Smooth muscle cell (in vitro differentiated cells): ENCODE measurements around the gene UFD1. TPM values are rescaled to one million over a fixed set of nuclear protein-coding genes. Genes with fewer than 3 reads are reported as not detected.
A peak's percentile ranks its signal among the peaks of the same experiment; 100 is the strongest.

Experiments
- DNase-seq: peaks from one replicate; lab custom pipeline; 2025; ENCODE audit not compliant: unreplicated experiment; lab: John Stamatoyannopoulos, UW
- H2AFZ ChIP-seq: fragments of 200-600 bp; sonication (generic); 2 replicates; pipeline ENCODE4 v1.6.0; 2016; ENCODE audit warnings: antibody characterized with exemption, low read depth, mild to moderate bottlenecking
- H3F3A ChIP-seq: fragments of 200-600 bp; sonication (generic); 2 replicates; pipeline ENCODE4 v1.6.0; 2017; ENCODE audit warnings: antibody characterized with exemption, low read depth
- H3K27ac ChIP-seq: fragments of 200-600 bp; sonication (generic); 2 replicates; pipeline ENCODE4 v1.5.1; 2016; ENCODE audit warnings: low read depth, mild to moderate bottlenecking
- H3K27me3 ChIP-seq: fragments of 200-600 bp; sonication (generic); 2 replicates; pipeline ENCODE4 v1.6.1; 2016; ENCODE audit warnings: low read depth, mild to moderate bottlenecking
- H3K36me3 ChIP-seq: fragments of 200-600 bp; sonication (generic); 2 replicates; pipeline ENCODE4 v1.5.1; 2016; ENCODE audit warnings: low read depth
- H3K4me1 ChIP-seq: fragments of 200-600 bp; sonication (generic); 2 replicates; pipeline ENCODE4 v1.5.1; 2016; ENCODE audit warnings: low read depth
- H3K4me2 ChIP-seq: fragments of 200-600 bp; sonication (generic); 2 replicates; pipeline ENCODE4 v1.6.0; 2016; ENCODE audit warnings: mild to moderate bottlenecking
- H3K4me3 ChIP-seq: fragments of 200-600 bp; sonication (generic); 2 replicates; pipeline ENCODE4 v1.5.1; 2016; ENCODE audit warnings: mild to moderate bottlenecking
- H3K79me2 ChIP-seq: fragments of 200-600 bp; sonication (generic); 2 replicates; pipeline ENCODE4 v1.6.0; 2016; ENCODE audit warnings: low read depth, mild to moderate bottlenecking
- H3K9ac ChIP-seq: fragments of 200-600 bp; sonication (generic); 2 replicates; pipeline ENCODE4 v1.6.0; 2016; ENCODE audit warnings: low read depth
- H3K9me3 ChIP-seq: fragments of 200-600 bp; sonication (generic); replicated peaks from 2 replicates; pipeline ENCODE4 v1.5.1; 2016; ENCODE audit warnings: low read depth
- H4K20me1 ChIP-seq: fragments of 200-600 bp; sonication (generic); 2 replicates; pipeline ENCODE4 v1.6.0; 2016; ENCODE audit warnings: low read depth
- WGBS: methylation state at CpG from one replicate; pipeline ENCODE4 v1.1.7; 2016; ENCODE audit warnings: low lambda C conversion rate; 5-methylcytosine and 5-hydroxymethylcytosine counted together
- polyA plus RNA-seq: library from polyadenylated mRNA; unstranded; fragments of >200 nt; fragmentation: Nextera tagmentation; extraction: Ambion mirVana; gene quantifications from 2 replicates; pipeline ENCODE4 v1.2.1, GENCODE V29; 2016
- total RNA-seq: library from RNA; depleted of rRNA; stranded (reverse); fragments of >200 nt; gene quantifications from 2 replicates; pipeline ENCODE4 v1.2.3, GENCODE V29; 2014
- TF ChIP-seq, protein P1 (sequence below): fragments of 200-600 bp; sonication (generic); IDR thresholded peaks from 2 replicates; pipeline ENCODE4 v1.5.1; 2017; ENCODE audit warnings: borderline replicate concordance, mild to moderate bottlenecking, antibody characterized with exemption; ENCODE audit not compliant: insufficient read depth, poor library complexity, severe bottlenecking

UFD1 gene
- total and polyA plus RNA-seq, 2 experiments from 2014 or later = 48.1 to 111 TPM

DNA sequence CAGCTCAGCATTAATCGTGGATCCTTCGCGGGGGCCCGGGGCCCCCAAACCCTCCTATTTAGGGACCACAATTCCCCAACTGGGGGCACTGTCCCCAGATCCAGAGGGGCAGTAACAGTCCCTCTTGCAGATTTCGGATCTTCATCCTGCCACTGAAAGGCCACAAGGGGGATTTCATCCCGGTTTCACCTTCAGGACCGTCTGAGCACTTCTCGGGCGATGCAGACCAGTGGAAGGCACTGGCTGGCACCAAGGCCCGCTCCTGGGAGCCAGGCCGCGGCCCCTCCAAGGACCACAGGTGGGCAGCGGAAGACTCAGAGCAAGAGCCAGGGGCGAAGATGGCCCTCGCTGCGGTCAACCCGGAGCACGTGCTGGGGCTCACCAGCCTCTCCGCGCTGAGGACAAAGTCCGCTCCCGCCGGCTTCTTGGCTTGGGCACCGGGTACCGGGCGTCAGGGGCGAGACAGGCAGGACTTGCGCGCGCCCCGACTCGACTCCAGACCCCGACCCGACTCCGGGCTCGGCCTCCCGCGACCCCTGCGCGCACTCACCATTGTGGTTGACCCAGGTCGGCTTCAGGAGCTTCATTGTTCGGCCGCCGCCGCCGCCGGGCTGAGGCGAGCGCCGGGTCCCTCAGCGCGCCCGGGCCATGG, 48.0 kb downstream of the UFD1 start:
- no peak for DNase-seq
- Histone ChIP-seq H3K27me3 (no peaks in the 10 kb centered on the region), H3K9ac (peak overlapping the region; percentile 88), H3K4me1 (peaks cover 11% of the 10 kb centered on the region), H3F3A (peaks cover 4% of the 10 kb centered on the region), H3K79me2 (peaks cover 65% of the 10 kb centered on the region), H3K4me3 (peak overlapping the region; percentile 84), H3K27ac (peak overlapping the region; percentile 67), H3K36me3 (no peaks in the 10 kb centered on the region), H2AFZ (peak overlapping the region; percentile 46), H4K20me1 (peaks cover 32% of the 10 kb centered on the region), H3K4me2 (peak overlapping the region; percentile 99), H3K9me3 (no peaks in the 10 kb centered on the region)
- TF ChIP-seq, protein P1, sequence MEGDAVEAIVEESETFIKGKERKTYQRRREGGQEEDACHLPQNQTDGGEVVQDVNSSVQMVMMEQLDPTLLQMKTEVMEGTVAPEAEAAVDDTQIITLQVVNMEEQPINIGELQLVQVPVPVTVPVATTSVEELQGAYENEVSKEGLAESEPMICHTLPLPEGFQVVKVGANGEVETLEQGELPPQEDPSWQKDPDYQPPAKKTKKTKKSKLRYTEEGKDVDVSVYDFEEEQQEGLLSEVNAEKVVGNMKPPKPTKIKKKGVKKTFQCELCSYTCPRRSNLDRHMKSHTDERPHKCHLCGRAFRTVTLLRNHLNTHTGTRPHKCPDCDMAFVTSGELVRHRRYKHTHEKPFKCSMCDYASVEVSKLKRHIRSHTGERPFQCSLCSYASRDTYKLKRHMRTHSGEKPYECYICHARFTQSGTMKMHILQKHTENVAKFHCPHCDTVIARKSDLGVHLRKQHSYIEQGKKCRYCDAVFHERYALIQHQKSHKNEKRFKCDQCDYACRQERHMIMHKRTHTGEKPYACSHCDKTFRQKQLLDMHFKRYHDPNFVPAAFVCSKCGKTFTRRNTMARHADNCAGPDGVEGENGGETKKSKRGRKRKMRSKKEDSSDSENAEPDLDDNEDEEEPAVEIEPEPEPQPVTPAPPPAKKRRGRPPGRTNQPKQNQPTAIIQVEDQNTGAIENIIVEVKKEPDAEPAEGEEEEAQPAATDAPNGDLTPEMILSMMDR = no peak
- under 1% methylated on average over 49 of the region's 53 CpGs for WGBS

DNA sequence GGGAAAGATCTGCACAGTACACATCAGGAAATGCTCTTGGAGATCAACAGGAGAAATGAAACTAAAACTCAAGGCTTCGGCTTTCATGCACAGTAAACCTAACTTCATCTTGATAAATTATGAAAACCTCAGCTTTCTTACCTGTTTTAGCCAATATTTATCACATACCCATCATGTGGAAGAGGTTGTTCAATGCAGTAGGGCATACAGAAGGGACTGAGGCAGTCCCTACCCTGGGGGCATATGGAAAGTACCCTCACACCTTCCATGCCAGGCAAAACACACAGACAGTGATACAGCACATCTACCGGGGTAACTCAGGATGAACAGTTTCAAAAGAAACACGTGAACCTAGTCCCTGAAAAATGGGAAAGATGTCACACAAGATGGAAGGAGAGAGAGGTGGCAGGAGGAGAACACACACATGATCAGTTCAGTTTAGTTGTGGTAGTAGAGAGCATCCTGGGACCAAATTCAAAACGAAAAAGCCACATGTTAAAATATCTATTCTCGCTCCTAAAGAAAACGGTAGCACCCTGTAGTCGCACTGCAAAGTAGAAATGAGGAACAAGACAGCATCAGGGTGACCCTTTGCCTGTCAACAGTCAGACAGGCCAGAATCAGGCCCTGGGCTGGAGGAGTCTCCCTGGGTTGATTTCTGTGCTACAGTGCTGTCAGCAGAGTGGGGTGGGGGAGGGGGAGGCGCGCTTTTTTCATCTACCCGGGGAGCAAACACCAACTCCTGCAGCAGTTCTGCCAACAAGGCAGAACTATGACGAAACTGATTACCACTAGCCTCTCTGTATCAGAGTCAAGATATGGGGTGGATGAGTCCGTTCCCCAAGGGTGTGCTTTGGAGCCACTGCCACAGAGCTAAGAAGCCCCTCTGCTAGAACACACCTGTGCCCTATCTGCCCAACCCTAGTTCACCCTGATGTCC, 48.8 kb downstream of the UFD1 start:
- Histone ChIP-seq H3F3A (peaks cover 4% of the 10 kb centered on the region), H3K4me2 (peak overlapping the region; percentile 99), H2AFZ (peak overlapping the region; percentile 46), H3K27me3 (no peaks in the 10 kb centered on the region), H3K9ac (peak overlapping the region; percentile 88), H3K79me2 (peaks cover 73% of the 10 kb centered on the region), H3K9me3 (no peaks in the 10 kb centered on the region), H3K4me3 (peak overlapping the region; percentile 84), H3K4me1 (peaks cover 11% of the 10 kb centered on the region), H4K20me1 (peaks cover 39% of the 10 kb centered on the region), H3K27ac (peak overlapping the region; percentile 67), H3K36me3 (no peaks in the 10 kb centered on the region)
- TF ChIP-seq, protein P1 = no peak
- WGBS = 38% methylated on average over 12 of the region's 12 CpGs
- no peak for DNase-seq

DNA sequence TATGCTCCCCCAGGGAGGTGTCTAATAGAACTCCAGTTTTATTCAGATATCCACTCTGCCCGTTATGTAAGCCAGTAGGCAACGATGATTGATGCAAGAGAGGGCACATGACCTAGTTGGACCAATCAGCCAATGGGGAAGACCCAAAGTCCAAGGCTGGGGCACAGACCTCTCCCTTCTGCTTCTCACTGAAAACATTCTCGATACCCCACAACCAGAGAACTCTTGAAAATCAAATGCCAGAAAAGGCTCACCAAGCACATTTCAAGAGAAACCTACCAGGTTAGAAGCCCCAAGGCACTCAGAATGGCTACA, 54.9 kb downstream of the UFD1 start:
- Histone ChIP-seq H3K9ac (no peak overlapping the region), H4K20me1 (peaks cover 95% of the 10 kb centered on the region), H3K27ac (peak overlapping the region; percentile 76), H2AFZ (no peak overlapping the region), H3K4me2 (no peak overlapping the region), H3K36me3 (no peaks in the 10 kb centered on the region), H3K9me3 (no peaks in the 10 kb centered on the region), H3K27me3 (no peaks in the 10 kb centered on the region), H3K4me3 (no peak overlapping the region), H3K79me2 (peaks cover 93% of the 10 kb centered on the region), H3F3A (peaks cover 13% of the 10 kb centered on the region), H3K4me1 (peaks cover 7% of the 10 kb centered on the region)
- WGBS = 94% methylated on average over 3 of the region's 3 CpGs
- TF ChIP-seq, protein P1 = no peak
- no peak for DNase-seq
